K562 (cell line): ENCODE measurements around the gene NEUROD2. TPM values are rescaled to one million over a fixed set of nuclear protein-coding genes. Genes with fewer than 3 reads are reported as not detected.

Experiments used
- ATAC-seq: fragments of 200-7000 bp; cut with Tn5 transposase; 3 replicates; pipeline ENCODE4 v1.9.1; 2020; ENCODE audit warnings: moderate library complexity
- BruUV-seq: library from RNA; stranded (reverse); fragments of 400-500 nt; replicated peaks from 2 replicates; lab custom pipeline; 2021; lab: Mats Ljungman, UMichigan
- CTCF ChIA-PET: fragments of 300-600 bp; formaldehyde crosslinking; extraction: SDS; loops from one replicate; lab custom pipeline; 2021; ENCODE audit warnings: low intra/inter-chr PET ratio; lab: Yijun Ruan, JAX
- POLR2A ChIA-PET: fragments of 300-600, 350-650 bp; sonication (Branson Sonifier 250); formaldehyde crosslinking; extraction: SDS; loops from one replicate; lab custom pipeline; 2021; ENCODE audit warnings: antibody characterized with exemption, inconsistent platforms; lab: Yijun Ruan, JAX
- DNase-seq, 4 experiments: peaks; one replicate each; pipeline versions ENCODE4 v3.0.0 to v3.0.0-alpha.2; 2011 to 2018; ENCODE audit warnings: low spot score in 3 of 4, mixed read lengths in 3 of 4; ENCODE audit errors: extremely low read depth in 1 of 4
- FAIRE-seq: peaks from 2 replicates; lab custom pipeline; 2011; peaks lifted over from hg19 to GRCh38; lab: Jason Lieb, UNC
- H2AFZ ChIP-seq: 2 replicates; pipeline ENCODE4 v1.6.0; 2011; ENCODE audit warnings: low read depth, low read length, control low read depth, inconsistent platforms
- H3K27ac ChIP-seq: fragments of 200-600 bp; 3 replicates; pipeline ENCODE4 v1.8.0; 2011; ENCODE audit warnings: low read depth, mild to moderate bottlenecking, control low read depth, inconsistent platforms, low read length, moderate library complexity, mixed read lengths; ENCODE audit errors: extremely low read depth
- H3K27me3 ChIP-seq, 2 experiments: fragments of 300-600 bp in 1 of 2; 2 replicates in 1 of 2; 3 replicates in 1 of 2; pipeline versions ENCODE4 v1.6.0 to v1.8.0; 2011; ENCODE audit warnings: inconsistent platforms in 2 of 2, low read length in 2 of 2, mild to moderate bottlenecking in 1 of 2, mixed read lengths in 1 of 2, moderate library complexity in 1 of 2; ENCODE audit not compliant: control insufficient read depth in 2 of 2, insufficient read depth in 2 of 2
- H3K36me3 ChIP-seq: fragments of 300-600 bp; 3 replicates; pipeline ENCODE4 v1.8.0; 2011; ENCODE audit warnings: mild to moderate bottlenecking, low read length, inconsistent platforms; ENCODE audit not compliant: control insufficient read depth, insufficient read depth
- H3K4me1 ChIP-seq, 2 experiments: fragments of 200-600 bp in 1 of 2; replicated peaks in 1 of 2; 2 replicates in 1 of 2; 3 replicates in 1 of 2; pipeline versions ENCODE4 v1.5.1 to v1.8.0; 2011; ENCODE audit warnings: inconsistent platforms in 2 of 2, low read length in 2 of 2, mild to moderate bottlenecking in 1 of 2, mixed read lengths in 1 of 2, moderate library complexity in 1 of 2; ENCODE audit not compliant: control insufficient read depth in 2 of 2, insufficient read depth in 2 of 2
- H3K4me2 ChIP-seq: 2 replicates; pipeline ENCODE4 v1.6.1; 2011; ENCODE audit warnings: low read length, control low read depth, inconsistent platforms, mixed read lengths; ENCODE audit not compliant: insufficient read depth
- H3K4me3 ChIP-seq: fragments of 200-600 bp; sonication (generic), shearing (Covaris generic); 2 replicates; pipeline ENCODE4 v1.5.1; 2016; ENCODE audit warnings: control low read depth, inconsistent platforms
- H3K79me2 ChIP-seq: fragments of 200-600 bp; 3 replicates; pipeline ENCODE4 v1.8.0; 2011; ENCODE audit warnings: low read length, inconsistent platforms; ENCODE audit not compliant: control insufficient read depth, insufficient read depth
- H3K9ac ChIP-seq, 2 experiments: 2 replicates each; pipeline versions ENCODE4 v1.6.0 to v1.6.1; 2011; ENCODE audit warnings: low read depth in 2 of 2, low read length in 2 of 2, control low read depth in 1 of 2, inconsistent platforms in 1 of 2, mild to moderate bottlenecking in 1 of 2, mixed read lengths in 1 of 2; ENCODE audit not compliant: insufficient read depth in 1 of 2
- H3K9me1 ChIP-seq: one replicate; pipeline ENCODE4 v1.6.0; 2011; ENCODE audit warnings: inconsistent platforms, mild to moderate bottlenecking, low read length, moderate library complexity; ENCODE audit not compliant: control insufficient read depth, insufficient read depth
- H3K9me3 ChIP-seq: replicated peaks from 2 replicates; pipeline ENCODE4 v1.5.1; 2011; ENCODE audit warnings: low read depth, low read length, inconsistent platforms; ENCODE audit not compliant: control insufficient read depth, insufficient read depth
- H4K20me1 ChIP-seq: replicated peaks from 2 replicates; pipeline ENCODE4 v1.6.1; 2011; ENCODE audit warnings: low read length, inconsistent platforms, mixed read lengths; ENCODE audit not compliant: control insufficient read depth, insufficient read depth
- CXXC5 ChIP-seq: fragments of 250-450 bp; sonication (Bioruptor Pico); IDR thresholded peaks from 2 replicates; pipeline ENCODE4 v1.8.0; 2022; ENCODE audit warnings: inconsistent platforms, mild to moderate bottlenecking, moderate library complexity
- GTF2F1 ChIP-seq: IDR thresholded peaks from 2 replicates; pipeline ENCODE4 v1.6.1; 2011; ENCODE audit warnings: low read depth, low read length, improper control_type of control experiment
- HMGN3 ChIP-seq: IDR thresholded peaks from 2 replicates; pipeline ENCODE4 v1.6.1; 2011; ENCODE audit warnings: borderline replicate concordance, low read depth, mild to moderate bottlenecking, mixed read lengths, low read length; ENCODE audit not compliant: insufficient read length; ENCODE audit errors: extremely low read depth
- ZNF184 ChIP-seq: sonication (generic); formaldehyde crosslinking; IDR thresholded peaks from 2 replicates; pipeline ENCODE4 v1.5.0; 2020; ENCODE audit warnings: missing genetic modification reagents
- ZNF57 ChIP-seq: fragments of 450-650 bp; formaldehyde crosslinking; IDR thresholded peaks from 2 replicates; pipeline ENCODE4 v1.4.0; 2020; ENCODE audit warnings: mild to moderate bottlenecking, moderate library complexity
- ZNF644 ChIP-seq: fragments of 200-800 bp; sonication (Bioruptor generic); IDR thresholded peaks from 2 replicates; pipeline ENCODE4 v1.6.1; 2016; ENCODE audit warnings: low read depth, missing genetic modification characterization, missing compliant biosample characterization
- WGBS: fragments of 100-300 bp; shearing (Covaris generic); methylation state at CpG from one replicate; pipeline ENCODE4 v1.1.6; 2016; ENCODE audit warnings: low coverage, mixed read lengths; ENCODE audit not compliant: insufficient coverage; ENCODE audit errors: missing lambda C conversion rate; 5-methylcytosine and 5-hydroxymethylcytosine counted together
- in situ Hi-C: fragments of 300-500 bp; cut with MboI; formaldehyde crosslinking; loops from 4 replicates; pipeline ENCODE4 v1.15.0; 2018; ENCODE audit warnings: inconsistent platforms, mixed read lengths
- intact Hi-C: fragments of 100-400 bp; cut with micrococcal nuclease; formaldehyde crosslinking; loops from 2 replicates; pipeline ENCODE4 v1.14.2; 2022
- polyA plus RNA-seq, 8 experiments: library from polyadenylated mRNA; depleted of rRNA in 4 of 8; stranded (reverse) in 5 of 8; unstranded in 3 of 8; fragments of >200 nt; fragmentation: Nextera tagmentation in 2 of 8; fragmentation: Illumina TruSeq in 1 of 8; extraction: Ambion mirVana in 2 of 8; extraction: Trizol in 1 of 8; gene quantifications; 2 replicates each; pipeline versions ENCODE4 v1.2.1 to v1.2.3, GENCODE V29; 2011 to 2014; ENCODE audit warnings: inconsistent platforms in 1 of 8, missing spikeins in 1 of 8
- total RNA-seq, 7 experiments: library from RNA; depleted of rRNA in 6 of 7; stranded (reverse); fragments of >200 nt in 6 of 7; fragmentation: Illumina TruSeq in 2 of 7; extraction: Trizol in 2 of 7; gene quantifications; 2 replicates each; pipeline versions ENCODE4 v1.2.1 to v1.2.3, GENCODE V29; 2011 to 2021; ENCODE audit warnings: low replicate concordance in 1 of 7
- TF ChIP-seq, protein P1 (sequence below): fragments of 450-650 bp; IDR thresholded peaks from 2 replicates; pipeline ENCODE4 v1.6.1; 2016
- TF ChIP-seq, protein P2 (sequence below): sonication (generic); formaldehyde crosslinking; IDR thresholded peaks from 2 replicates; pipeline ENCODE4 v1.8.0; 2022; ENCODE audit warnings: mild to moderate bottlenecking, missing genetic modification reagents
- TF ChIP-seq, protein P3 (sequence below): fragments of 250-450 bp; sonication (Bioruptor Pico); IDR thresholded peaks from 2 replicates; pipeline ENCODE4 v1.5.0; 2021
- TF ChIP-seq, protein P4 (sequence below): fragments of 250-450 bp; sonication (Bioruptor Pico); IDR thresholded peaks from 2 replicates; pipeline ENCODE4 v1.8.0; 2022; ENCODE audit warnings: inconsistent platforms

The NEUROD2 gene
- total and polyA plus RNA-seq, 9 of the 15 experiments (the other 6 are each of a cell fraction or from before 2014, with no cell fraction given) = not detected

DNA sequence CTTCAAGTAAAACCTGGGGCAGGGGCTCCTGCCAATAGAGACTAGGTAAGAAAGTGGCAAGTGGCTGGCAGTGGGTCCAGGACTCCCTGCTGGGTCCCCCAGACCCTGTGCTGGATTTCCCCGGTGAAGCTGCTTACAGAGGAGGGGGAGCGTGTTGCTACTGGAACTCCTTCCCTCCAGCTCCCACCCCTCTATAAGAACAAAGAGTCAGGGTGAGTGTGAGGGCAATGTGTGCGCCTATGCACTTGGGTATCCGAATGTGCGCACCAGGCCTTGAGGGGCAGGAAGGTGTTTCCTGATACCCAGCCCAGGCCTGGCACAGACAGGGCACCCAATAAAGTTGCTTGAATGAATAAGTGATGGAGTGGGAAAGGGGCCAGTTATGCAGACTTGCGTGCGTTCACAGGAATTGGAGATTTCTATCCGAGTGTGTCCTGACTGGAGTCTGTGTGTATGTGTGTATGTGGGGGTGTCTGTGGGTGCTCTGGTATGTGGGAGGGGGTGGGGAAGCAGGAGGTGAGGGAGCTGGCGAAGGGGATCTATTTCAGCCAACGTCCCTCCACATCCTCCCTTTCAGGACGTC, 11.7 kb downstream of the NEUROD2 start:
- Histone ChIP-seq H3K4me2 (no peak overlapping the region), H3K27ac (no peak overlapping the region), H3K4me3 (no peak overlapping the region), H3K9ac (no peak overlapping the region), H3K4me1 (peaks cover 0 to 24% of the 10 kb centered on the region in 2 experiments; a peak in 1 of 5 replicates), H3K9me3 (no peaks in the 10 kb centered on the region), H4K20me1 (peaks cover 6% of the 10 kb centered on the region), H3K36me3 (no peaks in the 10 kb centered on the region), H3K79me2 (no peaks in the 10 kb centered on the region), H3K27me3 (peaks cover 33 to 53% of the 10 kb centered on the region in 2 experiments), H3K9me1 (no peaks in the 10 kb centered on the region), H2AFZ (no peak overlapping the region)
- DNase-seq (no peak), FAIRE-seq (no peak), ATAC-seq (no peak)
- POLR2A ChIA-PET = interaction anchor here (1.1 kb wide), 2 partner anchors 13 to 18 kb away, joined by 5 read pairs; no protein-coding TSS in a partner anchor
- intact Hi-C loops = no loop called here
- no TSS peak for BruUV-seq
- in situ Hi-C loops = no loop called here
- CTCF ChIA-PET = no interaction called here
- WGBS = 6% methylated on average over 10 of the region's 11 CpGs
- TF ChIP-seq HMGN3 = no peak
- TF ChIP-seq GTF2F1 = no peak
- TF ChIP-seq, protein P1, sequence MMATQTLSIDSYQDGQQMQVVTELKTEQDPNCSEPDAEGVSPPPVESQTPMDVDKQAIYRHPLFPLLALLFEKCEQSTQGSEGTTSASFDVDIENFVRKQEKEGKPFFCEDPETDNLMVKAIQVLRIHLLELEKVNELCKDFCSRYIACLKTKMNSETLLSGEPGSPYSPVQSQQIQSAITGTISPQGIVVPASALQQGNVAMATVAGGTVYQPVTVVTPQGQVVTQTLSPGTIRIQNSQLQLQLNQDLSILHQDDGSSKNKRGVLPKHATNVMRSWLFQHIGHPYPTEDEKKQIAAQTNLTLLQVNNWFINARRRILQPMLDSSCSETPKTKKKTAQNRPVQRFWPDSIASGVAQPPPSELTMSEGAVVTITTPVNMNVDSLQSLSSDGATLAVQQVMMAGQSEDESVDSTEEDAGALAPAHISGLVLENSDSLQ = no peak
- TF ChIP-seq ZNF184 (CRISPR knock-in tag) = no peak
- TF ChIP-seq, protein P2, sequence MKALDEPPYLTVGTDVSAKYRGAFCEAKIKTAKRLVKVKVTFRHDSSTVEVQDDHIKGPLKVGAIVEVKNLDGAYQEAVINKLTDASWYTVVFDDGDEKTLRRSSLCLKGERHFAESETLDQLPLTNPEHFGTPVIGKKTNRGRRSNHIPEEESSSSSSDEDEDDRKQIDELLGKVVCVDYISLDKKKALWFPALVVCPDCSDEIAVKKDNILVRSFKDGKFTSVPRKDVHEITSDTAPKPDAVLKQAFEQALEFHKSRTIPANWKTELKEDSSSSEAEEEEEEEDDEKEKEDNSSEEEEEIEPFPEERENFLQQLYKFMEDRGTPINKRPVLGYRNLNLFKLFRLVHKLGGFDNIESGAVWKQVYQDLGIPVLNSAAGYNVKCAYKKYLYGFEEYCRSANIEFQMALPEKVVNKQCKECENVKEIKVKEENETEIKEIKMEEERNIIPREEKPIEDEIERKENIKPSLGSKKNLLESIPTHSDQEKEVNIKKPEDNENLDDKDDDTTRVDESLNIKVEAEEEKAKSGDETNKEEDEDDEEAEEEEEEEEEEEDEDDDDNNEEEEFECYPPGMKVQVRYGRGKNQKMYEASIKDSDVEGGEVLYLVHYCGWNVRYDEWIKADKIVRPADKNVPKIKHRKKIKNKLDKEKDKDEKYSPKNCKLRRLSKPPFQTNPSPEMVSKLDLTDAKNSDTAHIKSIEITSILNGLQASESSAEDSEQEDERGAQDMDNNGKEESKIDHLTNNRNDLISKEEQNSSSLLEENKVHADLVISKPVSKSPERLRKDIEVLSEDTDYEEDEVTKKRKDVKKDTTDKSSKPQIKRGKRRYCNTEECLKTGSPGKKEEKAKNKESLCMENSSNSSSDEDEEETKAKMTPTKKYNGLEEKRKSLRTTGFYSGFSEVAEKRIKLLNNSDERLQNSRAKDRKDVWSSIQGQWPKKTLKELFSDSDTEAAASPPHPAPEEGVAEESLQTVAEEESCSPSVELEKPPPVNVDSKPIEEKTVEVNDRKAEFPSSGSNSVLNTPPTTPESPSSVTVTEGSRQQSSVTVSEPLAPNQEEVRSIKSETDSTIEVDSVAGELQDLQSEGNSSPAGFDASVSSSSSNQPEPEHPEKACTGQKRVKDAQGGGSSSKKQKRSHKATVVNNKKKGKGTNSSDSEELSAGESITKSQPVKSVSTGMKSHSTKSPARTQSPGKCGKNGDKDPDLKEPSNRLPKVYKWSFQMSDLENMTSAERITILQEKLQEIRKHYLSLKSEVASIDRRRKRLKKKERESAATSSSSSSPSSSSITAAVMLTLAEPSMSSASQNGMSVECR = no peak
- no peak for TF ChIP-seq ZNF644 (tag)
- TF ChIP-seq, protein P3, sequence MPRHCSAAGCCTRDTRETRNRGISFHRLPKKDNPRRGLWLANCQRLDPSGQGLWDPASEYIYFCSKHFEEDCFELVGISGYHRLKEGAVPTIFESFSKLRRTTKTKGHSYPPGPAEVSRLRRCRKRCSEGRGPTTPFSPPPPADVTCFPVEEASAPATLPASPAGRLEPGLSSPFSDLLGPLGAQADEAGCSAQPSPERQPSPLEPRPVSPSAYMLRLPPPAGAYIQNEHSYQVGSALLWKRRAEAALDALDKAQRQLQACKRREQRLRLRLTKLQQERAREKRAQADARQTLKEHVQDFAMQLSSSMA = no peak
- TF ChIP-seq, protein P4, sequence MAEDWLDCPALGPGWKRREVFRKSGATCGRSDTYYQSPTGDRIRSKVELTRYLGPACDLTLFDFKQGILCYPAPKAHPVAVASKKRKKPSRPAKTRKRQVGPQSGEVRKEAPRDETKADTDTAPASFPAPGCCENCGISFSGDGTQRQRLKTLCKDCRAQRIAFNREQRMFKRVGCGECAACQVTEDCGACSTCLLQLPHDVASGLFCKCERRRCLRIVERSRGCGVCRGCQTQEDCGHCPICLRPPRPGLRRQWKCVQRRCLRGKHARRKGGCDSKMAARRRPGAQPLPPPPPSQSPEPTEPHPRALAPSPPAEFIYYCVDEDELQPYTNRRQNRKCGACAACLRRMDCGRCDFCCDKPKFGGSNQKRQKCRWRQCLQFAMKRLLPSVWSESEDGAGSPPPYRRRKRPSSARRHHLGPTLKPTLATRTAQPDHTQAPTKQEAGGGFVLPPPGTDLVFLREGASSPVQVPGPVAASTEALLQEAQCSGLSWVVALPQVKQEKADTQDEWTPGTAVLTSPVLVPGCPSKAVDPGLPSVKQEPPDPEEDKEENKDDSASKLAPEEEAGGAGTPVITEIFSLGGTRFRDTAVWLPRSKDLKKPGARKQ (CRISPR knock-in tag) = no peak
- TF ChIP-seq ZNF57 (CRISPR knock-in tag) = no peak
- no peak for TF ChIP-seq CXXC5
